Loucy (cell line): ENCODE measurements around the gene SBK2.

Experiments used
- EZH2phosphoT487 ChIP-seq: fragments of 200-600 bp; IDR thresholded peaks from 2 replicates; pipeline ENCODE4 v1.6.1; 2018; ENCODE audit warnings: antibody characterized with exemption, mild to moderate bottlenecking, moderate library complexity, borderline replicate concordance
- TF ChIP-seq, protein P1 (sequence below): fragments of 200-600 bp; sonication (generic); conservative IDR thresholded peaks from 2 replicates; pipeline ENCODE4 v1.5.1; 2014; ENCODE audit warnings: mild to moderate bottlenecking, antibody characterized with exemption, low read length

DNA sequence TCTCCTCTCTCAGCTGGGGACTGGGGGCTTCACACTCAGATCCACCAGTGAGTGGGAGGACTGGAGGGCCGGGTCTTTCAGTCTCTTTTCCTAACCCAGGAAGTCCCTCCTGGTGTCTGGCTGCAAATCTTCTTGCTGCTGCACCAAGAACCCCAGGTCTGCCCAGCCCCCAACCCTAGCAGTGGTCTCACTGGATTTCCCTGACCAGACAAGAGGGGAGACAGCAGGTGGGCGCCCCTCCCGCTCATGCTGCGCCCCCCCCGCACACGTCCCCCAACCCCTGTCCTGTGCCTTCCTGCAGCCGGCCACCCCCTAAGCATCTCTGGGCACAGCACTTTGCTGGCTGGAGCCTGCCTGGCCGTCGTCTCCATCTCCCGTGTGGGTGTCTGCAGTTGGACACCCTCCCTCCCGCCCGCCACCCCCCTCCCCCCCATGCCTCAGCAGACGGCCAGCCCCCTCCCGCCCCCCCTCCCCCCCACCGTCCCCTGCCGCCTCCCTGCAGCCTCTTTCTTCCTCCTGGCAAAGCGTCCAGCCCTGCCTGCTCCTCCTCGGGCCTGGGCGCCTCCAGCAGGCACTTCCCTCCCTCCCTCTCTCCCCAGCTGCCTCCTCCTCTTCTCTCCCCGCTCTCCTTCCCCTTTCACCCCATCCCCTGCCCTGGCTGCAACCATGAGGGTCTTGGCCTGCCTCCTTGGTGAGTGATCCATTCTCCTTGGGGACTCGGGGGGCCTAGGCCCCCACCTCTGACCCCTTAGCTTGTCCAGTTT, 48.8 kb downstream of the SBK2 start, which contains the start of gene SSC5D:
- TF ChIP-seq, protein P1, sequence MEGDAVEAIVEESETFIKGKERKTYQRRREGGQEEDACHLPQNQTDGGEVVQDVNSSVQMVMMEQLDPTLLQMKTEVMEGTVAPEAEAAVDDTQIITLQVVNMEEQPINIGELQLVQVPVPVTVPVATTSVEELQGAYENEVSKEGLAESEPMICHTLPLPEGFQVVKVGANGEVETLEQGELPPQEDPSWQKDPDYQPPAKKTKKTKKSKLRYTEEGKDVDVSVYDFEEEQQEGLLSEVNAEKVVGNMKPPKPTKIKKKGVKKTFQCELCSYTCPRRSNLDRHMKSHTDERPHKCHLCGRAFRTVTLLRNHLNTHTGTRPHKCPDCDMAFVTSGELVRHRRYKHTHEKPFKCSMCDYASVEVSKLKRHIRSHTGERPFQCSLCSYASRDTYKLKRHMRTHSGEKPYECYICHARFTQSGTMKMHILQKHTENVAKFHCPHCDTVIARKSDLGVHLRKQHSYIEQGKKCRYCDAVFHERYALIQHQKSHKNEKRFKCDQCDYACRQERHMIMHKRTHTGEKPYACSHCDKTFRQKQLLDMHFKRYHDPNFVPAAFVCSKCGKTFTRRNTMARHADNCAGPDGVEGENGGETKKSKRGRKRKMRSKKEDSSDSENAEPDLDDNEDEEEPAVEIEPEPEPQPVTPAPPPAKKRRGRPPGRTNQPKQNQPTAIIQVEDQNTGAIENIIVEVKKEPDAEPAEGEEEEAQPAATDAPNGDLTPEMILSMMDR = no peak
- TF ChIP-seq EZH2phosphoT487 = no peak
